ENCODE measurements around the gene SHTN1. TPM values are rescaled to one million over a fixed set of nuclear protein-coding genes. Genes with fewer than 3 reads are reported as not detected.

SHTN1 gene
- total RNA-seq, 2 donors from 2014 or later, result 3.2 to 4.8 TPM

DNA sequence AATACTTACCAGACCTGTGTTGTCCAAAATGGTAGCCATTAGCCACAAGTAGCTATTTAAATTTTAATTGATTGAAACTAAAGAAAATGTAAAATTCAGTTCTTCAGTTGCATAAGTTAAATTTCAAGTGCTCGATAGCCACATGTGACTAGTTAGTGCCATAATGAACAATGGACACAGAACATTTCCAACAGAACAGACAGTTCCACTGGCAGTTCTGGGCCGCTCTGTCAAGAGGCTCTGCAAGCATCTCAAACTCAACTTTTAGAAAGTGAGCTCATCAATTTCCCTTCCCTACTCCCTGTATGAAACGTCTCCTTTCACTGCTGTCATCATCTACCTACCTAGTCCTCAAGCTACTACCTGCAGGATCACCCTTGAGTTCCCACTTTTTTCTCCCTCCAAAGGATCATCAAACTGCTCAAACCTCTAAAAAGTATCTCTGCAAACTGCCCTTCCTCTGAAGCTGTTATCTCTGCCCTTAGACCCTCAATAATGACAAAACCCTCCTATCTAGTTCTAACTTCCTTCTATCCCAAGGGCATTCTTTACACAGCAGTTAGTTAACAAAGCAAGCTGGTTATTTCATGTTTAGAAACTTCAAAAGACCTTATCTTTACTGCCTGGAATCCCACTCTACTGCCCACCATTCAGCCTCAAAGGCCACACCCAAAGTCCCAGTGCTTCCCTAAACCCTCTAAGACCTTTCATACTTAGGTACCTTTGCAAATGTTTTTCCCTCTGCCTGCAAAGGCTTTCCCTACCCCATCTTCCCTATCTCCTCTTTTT lies 20.6 kb downstream of the SHTN1 start:
- Histone ChIP-seq H3K27me3 (no peaks in the 10 kb centered on the region), H3K27ac (no peak overlapping the region), H3K4me3 (no peak overlapping the region), H3K4me1 (no peaks in the 10 kb centered on the region), H3K36me3 (no peaks in the 10 kb centered on the region), H3K9me3 (no peaks in the 10 kb centered on the region)
- no peak for DNase-seq (ENCODE audit: low spot score)
- TF ChIP-seq, protein P1, sequence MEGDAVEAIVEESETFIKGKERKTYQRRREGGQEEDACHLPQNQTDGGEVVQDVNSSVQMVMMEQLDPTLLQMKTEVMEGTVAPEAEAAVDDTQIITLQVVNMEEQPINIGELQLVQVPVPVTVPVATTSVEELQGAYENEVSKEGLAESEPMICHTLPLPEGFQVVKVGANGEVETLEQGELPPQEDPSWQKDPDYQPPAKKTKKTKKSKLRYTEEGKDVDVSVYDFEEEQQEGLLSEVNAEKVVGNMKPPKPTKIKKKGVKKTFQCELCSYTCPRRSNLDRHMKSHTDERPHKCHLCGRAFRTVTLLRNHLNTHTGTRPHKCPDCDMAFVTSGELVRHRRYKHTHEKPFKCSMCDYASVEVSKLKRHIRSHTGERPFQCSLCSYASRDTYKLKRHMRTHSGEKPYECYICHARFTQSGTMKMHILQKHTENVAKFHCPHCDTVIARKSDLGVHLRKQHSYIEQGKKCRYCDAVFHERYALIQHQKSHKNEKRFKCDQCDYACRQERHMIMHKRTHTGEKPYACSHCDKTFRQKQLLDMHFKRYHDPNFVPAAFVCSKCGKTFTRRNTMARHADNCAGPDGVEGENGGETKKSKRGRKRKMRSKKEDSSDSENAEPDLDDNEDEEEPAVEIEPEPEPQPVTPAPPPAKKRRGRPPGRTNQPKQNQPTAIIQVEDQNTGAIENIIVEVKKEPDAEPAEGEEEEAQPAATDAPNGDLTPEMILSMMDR (IDR thresholded peaks at IDR 0.05), result no peak

DNA sequence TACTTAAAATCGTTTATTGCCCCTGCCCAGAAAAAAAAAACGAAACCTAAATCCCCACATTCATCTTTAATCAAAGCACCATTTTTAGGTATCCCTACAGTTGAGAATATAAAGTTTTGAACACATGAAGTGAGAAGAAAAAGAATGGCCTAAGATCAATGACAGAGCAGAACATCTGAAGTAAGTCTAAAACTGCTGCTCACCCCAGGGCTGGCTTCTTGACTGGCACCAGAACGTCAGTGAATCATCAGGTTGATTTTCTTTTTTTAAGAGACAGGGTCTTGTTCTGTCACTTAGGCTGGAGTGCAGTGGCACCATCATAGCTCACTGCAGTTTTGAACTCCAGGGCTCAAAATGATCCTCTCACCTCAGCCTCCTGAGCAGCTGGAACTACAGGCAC lies 24.9 kb downstream of the SHTN1 start:
- no peaks in the 10 kb centered on the region for H3K4me1 ChIP-seq
- no peaks in the 10 kb centered on the region for H3K27me3 ChIP-seq
- no peaks in the 10 kb centered on the region for H3K36me3 ChIP-seq
- TF ChIP-seq, protein P1 (IDR thresholded peaks at IDR 0.05), result no peak
- H3K4me3 ChIP-seq, result no peak overlapping the region
- DNase-seq (ENCODE audit: low spot score), result no peak
- H3K9me3 ChIP-seq, result no peaks in the 10 kb centered on the region
- no peak overlapping the region for H3K27ac ChIP-seq

DNA sequence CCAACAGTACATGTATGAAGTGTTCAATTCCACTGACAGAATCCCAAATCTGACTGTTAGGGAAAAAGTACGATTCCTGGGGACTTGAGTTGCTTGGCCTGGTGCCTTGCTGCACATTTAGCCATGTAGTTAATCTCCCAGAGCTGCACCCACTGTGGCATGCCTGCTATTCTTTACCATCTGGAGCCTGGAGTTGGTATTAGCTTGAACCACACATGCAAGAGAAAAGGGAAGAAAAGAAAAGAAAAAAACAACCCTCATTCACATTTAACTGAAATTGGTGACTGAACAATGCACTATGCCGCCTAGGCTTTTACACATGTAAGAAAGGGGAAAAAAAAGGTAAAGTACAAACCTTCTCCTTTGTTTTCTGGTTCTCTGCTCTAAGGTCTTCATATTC lies 26.1 kb downstream of the SHTN1 start:
- TF ChIP-seq, protein P1 (IDR thresholded peaks at IDR 0.05), result no peak
- Histone ChIP-seq H3K36me3 (no peaks in the 10 kb centered on the region), H3K9me3 (no peaks in the 10 kb centered on the region), H3K27me3 (no peaks in the 10 kb centered on the region), H3K4me1 (no peaks in the 10 kb centered on the region), H3K4me3 (no peak overlapping the region), H3K27ac (no peak overlapping the region)
- DNase-seq (ENCODE audit: low spot score), result no peak

GRCh38 chr10:116974456-116975005 lies 30.5 kb downstream of the SHTN1 start:
- no peaks in the 10 kb centered on the region for H3K9me3 ChIP-seq
- H3K4me1 ChIP-seq, result no peaks in the 10 kb centered on the region
- no peaks in the 10 kb centered on the region for H3K36me3 ChIP-seq
- DNase-seq (ENCODE audit: low spot score), result no peak
- H3K27me3 ChIP-seq, result no peaks in the 10 kb centered on the region
- TF ChIP-seq, protein P1 (IDR thresholded peaks at IDR 0.05), result no peak
- no peak overlapping the region for H3K4me3 ChIP-seq
- no peak overlapping the region for H3K27ac ChIP-seq

- Histone ChIP-seq H3K27ac (no peak overlapping the region), H3K4me3 (no peak overlapping the region), H3K36me3 (no peaks in the 10 kb centered on the region), H3K4me1 (no peaks in the 10 kb centered on the region), H3K9me3 (no peaks in the 10 kb centered on the region), H3K27me3 (no peaks in the 10 kb centered on the region)
- no peak for DNase-seq (ENCODE audit: low spot score)
- TF ChIP-seq, protein P1 (IDR thresholded peaks at IDR 0.05), result no peak
Measured at GRCh38 chr10:116973946-116974455, 31.0 kb downstream of the SHTN1 start.

Measured in right atrium auricular region (tissue), 2 donors.